ENCODE measurements around the gene DCST1.

DNA sequence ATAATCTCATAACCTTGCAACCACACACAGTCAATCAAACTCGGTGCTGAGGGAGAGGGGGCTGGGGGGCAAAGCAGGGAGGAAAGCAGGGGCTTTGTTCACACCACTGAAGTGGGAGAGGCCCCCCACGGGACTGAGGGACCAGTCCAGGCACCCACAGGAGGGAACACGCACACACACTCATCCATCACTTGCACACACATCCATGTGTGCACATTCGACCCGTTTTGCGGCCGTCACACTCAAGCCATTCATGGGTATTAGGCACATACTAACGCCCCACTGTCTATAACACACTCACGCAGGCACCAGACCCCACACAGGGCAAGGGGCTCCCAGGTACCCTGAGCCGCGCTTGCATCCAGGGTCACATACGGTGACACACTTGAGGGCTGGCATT lies 59.0 kb downstream of the DCST1 start:
- TF ChIP-seq POLR2A (IDR thresholded peaks at IDR 0.05; ENCODE audit: low read length) (no peak), GATA1 (IDR thresholded peaks at IDR 0.05; ENCODE audit: low read depth, low read length) (no peak)

Data from erythroblast (primary cell).